HCT116 (cell line): ENCODE results near the gene TTC23L.

Experiments
- CEBPB ChIP-seq: IDR thresholded peaks from 2 replicates; pipeline ENCODE4 v1.6.1; 2012; ENCODE audit warnings: low read depth
- EGR1 ChIP-seq: IDR thresholded peaks from 2 replicates; pipeline ENCODE4 v1.6.1; 2012; ENCODE audit warnings: low read depth
- EZH2 ChIP-seq: fragments of 200-600 bp; sonication (generic); IDR thresholded peaks from 2 replicates; pipeline ENCODE4 v1.6.1; 2017; ENCODE audit warnings: antibody characterized with exemption, mixed run types
- EZH2phosphoT487 ChIP-seq: fragments of 200-600 bp; IDR thresholded peaks from 2 replicates; pipeline ENCODE4 v1.6.1; 2018; ENCODE audit warnings: antibody characterized with exemption, borderline replicate concordance
- FOSL1 ChIP-seq: IDR thresholded peaks from 2 replicates; pipeline ENCODE4 v1.6.1; 2012; ENCODE audit warnings: low read depth
- POLR2A ChIP-seq: IDR thresholded peaks from 2 replicates; pipeline ENCODE4 v1.7.0; 2011; ENCODE audit warnings: borderline replicate concordance; ENCODE audit not compliant: insufficient read depth, insufficient read length; ENCODE audit errors: extremely low read depth
- POLR2AphosphoS5 ChIP-seq: IDR thresholded peaks from 2 replicates; pipeline ENCODE4 v1.6.1; 2011; ENCODE audit warnings: mild to moderate bottlenecking, low read depth, low read length, moderate library complexity
- RAD21 ChIP-seq: IDR thresholded peaks from 2 replicates; pipeline ENCODE4 v1.6.1; 2012; ENCODE audit warnings: low read depth, mild to moderate bottlenecking
- SP1 ChIP-seq: IDR thresholded peaks from 2 replicates; pipeline ENCODE4 v1.6.1; 2012; ENCODE audit warnings: low read depth
- TCF7L2 ChIP-seq: IDR thresholded peaks from 2 replicates; pipeline ENCODE4 v1.7.0; 2011; ENCODE audit warnings: borderline replicate concordance, inconsistent platforms; ENCODE audit not compliant: insufficient read depth, insufficient read length; ENCODE audit errors: extremely low read depth
- YY1 ChIP-seq: IDR thresholded peaks from 2 replicates; pipeline ENCODE4 v1.6.1; 2011; ENCODE audit warnings: low read length, low read depth, moderate library complexity, mild to moderate bottlenecking; ENCODE audit not compliant: insufficient replicate concordance; ENCODE audit errors: extremely low read depth
- TF ChIP-seq, protein P1 (sequence below), 3 experiments: fragments of 200-600 bp in 1 of 3; sonication (generic) in 1 of 3; IDR thresholded peaks in 2 of 3; conservative IDR thresholded peaks in 1 of 3; 2 replicates each; pipeline ENCODE4 v1.5.1; 2012 to 2017; ENCODE audit warnings: low read depth in 2 of 3, low read length in 2 of 3, antibody characterized with exemption in 1 of 3, borderline replicate concordance in 1 of 3, control low read depth in 1 of 3, mild to moderate bottlenecking in 1 of 3, mixed read lengths in 1 of 3, mixed run types in 1 of 3, moderate library complexity in 1 of 3; ENCODE audit not compliant: insufficient read depth in 1 of 3
- TF ChIP-seq, protein P2 (sequence below): IDR thresholded peaks from 2 replicates; pipeline ENCODE4 v1.6.1; 2012; ENCODE audit warnings: low read depth
- TF ChIP-seq, protein P3 (sequence below): IDR thresholded peaks from 2 replicates; pipeline ENCODE4 v1.6.1; 2012

DNA sequence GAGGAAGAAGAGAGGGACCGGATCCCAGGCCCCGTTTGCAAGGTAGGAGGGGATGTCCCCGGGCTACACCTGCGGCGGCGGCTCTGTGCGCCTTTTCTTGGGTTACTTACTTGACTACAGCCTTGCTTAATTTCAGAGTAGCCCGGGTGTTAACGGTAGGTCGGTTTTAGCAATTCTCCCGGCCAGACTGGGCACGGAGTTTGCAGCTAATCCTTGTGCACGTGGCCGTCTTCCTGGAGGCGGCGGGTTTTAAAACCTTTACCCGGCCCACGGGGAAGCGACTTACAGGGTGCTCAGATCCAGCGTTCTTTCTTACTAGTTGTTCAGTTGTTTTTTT, 76.9 kb downstream of the TTC23L start:
- TF ChIP-seq, protein P1, sequence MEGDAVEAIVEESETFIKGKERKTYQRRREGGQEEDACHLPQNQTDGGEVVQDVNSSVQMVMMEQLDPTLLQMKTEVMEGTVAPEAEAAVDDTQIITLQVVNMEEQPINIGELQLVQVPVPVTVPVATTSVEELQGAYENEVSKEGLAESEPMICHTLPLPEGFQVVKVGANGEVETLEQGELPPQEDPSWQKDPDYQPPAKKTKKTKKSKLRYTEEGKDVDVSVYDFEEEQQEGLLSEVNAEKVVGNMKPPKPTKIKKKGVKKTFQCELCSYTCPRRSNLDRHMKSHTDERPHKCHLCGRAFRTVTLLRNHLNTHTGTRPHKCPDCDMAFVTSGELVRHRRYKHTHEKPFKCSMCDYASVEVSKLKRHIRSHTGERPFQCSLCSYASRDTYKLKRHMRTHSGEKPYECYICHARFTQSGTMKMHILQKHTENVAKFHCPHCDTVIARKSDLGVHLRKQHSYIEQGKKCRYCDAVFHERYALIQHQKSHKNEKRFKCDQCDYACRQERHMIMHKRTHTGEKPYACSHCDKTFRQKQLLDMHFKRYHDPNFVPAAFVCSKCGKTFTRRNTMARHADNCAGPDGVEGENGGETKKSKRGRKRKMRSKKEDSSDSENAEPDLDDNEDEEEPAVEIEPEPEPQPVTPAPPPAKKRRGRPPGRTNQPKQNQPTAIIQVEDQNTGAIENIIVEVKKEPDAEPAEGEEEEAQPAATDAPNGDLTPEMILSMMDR (IDR thresholded peaks at IDR 0.05 in 2 of 3, conservative IDR thresholded peaks at IDR 0.05 in 1 of 3; ENCODE audit: borderline replicate concordance in 1 of 3, insufficient read depth in 1 of 3, low read depth in 2 of 3, low read length in 2 of 3), result no peak
- TF ChIP-seq FOSL1 (no peak), POLR2A (no peak), TCF7L2 (no peak), YY1 (no peak), EZH2phosphoT487 (no peak), SP1 (no peak), EGR1 (no peak; the same call in 1 of the 2 replicates), POLR2AphosphoS5 (0 out of 2 replicates have a peak, but pooled peaks have one; percentile 7), CEBPB (no peak), EZH2 (no peak), RAD21 (no peak)
- TF ChIP-seq, protein P2, sequence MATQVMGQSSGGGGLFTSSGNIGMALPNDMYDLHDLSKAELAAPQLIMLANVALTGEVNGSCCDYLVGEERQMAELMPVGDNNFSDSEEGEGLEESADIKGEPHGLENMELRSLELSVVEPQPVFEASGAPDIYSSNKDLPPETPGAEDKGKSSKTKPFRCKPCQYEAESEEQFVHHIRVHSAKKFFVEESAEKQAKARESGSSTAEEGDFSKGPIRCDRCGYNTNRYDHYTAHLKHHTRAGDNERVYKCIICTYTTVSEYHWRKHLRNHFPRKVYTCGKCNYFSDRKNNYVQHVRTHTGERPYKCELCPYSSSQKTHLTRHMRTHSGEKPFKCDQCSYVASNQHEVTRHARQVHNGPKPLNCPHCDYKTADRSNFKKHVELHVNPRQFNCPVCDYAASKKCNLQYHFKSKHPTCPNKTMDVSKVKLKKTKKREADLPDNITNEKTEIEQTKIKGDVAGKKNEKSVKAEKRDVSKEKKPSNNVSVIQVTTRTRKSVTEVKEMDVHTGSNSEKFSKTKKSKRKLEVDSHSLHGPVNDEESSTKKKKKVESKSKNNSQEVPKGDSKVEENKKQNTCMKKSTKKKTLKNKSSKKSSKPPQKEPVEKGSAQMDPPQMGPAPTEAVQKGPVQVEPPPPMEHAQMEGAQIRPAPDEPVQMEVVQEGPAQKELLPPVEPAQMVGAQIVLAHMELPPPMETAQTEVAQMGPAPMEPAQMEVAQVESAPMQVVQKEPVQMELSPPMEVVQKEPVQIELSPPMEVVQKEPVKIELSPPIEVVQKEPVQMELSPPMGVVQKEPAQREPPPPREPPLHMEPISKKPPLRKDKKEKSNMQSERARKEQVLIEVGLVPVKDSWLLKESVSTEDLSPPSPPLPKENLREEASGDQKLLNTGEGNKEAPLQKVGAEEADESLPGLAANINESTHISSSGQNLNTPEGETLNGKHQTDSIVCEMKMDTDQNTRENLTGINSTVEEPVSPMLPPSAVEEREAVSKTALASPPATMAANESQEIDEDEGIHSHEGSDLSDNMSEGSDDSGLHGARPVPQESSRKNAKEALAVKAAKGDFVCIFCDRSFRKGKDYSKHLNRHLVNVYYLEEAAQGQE, result no peak
- TF ChIP-seq, protein P3, sequence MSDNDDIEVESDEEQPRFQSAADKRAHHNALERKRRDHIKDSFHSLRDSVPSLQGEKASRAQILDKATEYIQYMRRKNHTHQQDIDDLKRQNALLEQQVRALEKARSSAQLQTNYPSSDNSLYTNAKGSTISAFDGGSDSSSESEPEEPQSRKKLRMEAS, result no peak
